Uterus (tissue), 4 donors: Measurements from ENCODE around the gene ORC5. TPM values are rescaled to one million over a fixed set of nuclear protein-coding genes. Genes with fewer than 3 reads are reported as not detected.

Experiments used
- DNase-seq, 2 donors: peaks; one replicate each; pipeline ENCODE4 v3.0.0-alpha.2; 2019 to 2020
- H3K27ac ChIP-seq, 2 donors: fragments of 200-600 bp; sonication (generic); 1 replicate in 1 of 2; 2 replicates in 1 of 2; pipeline ENCODE4 v1.5.1; 2016 to 2018
- H3K27me3 ChIP-seq, 2 donors: fragments of 200-600 bp; sonication (generic); one replicate each; pipeline ENCODE4 v1.5.1; 2018 to 2019; ENCODE audit warnings: control low read depth in 1 of 2
- H3K36me3 ChIP-seq, 2 donors: fragments of 200-600 bp; sonication (generic); one replicate each; pipeline ENCODE4 v1.5.1; 2019; ENCODE audit warnings: control low read depth in 1 of 2
- H3K4me1 ChIP-seq, 2 donors: fragments of 200-600 bp; sonication (generic); one replicate each; pipeline ENCODE4 v1.5.1; 2018 to 2019; ENCODE audit warnings: control low read depth in 1 of 2
- H3K4me3 ChIP-seq, 2 donors: fragments of 200-600 bp; sonication (generic); 1 replicate in 1 of 2; 2 replicates in 1 of 2; pipeline ENCODE4 v1.5.1; 2018 to 2019; ENCODE audit warnings: mild to moderate bottlenecking in 1 of 2
- H3K9me3 ChIP-seq, 2 donors: fragments of 200-600 bp; sonication (generic); one replicate each; pipeline ENCODE4 v1.5.1; 2019; ENCODE audit warnings: control low read depth in 1 of 2
- POLR2A ChIP-seq, 2 donors: fragments of 450-650 bp; IDR thresholded peaks; one replicate each; pipeline ENCODE4 v1.6.1; 2016; ENCODE audit warnings: antibody characterized with exemption in 2 of 2, mild to moderate bottlenecking in 1 of 2, moderate library complexity in 1 of 2
- intact Hi-C: fragments of 100-400 bp; cut with DNase I; formaldehyde crosslinking; loops from one replicate; pipeline ENCODE4 v1.15.1; 2023; ENCODE audit warnings: low total_unique reads
- total RNA-seq, 4 donors: library from RNA; depleted of rRNA in 3 of 4; stranded (reverse); fragments of >200 nt in 3 of 4; gene quantifications; one replicate each; pipeline versions ENCODE4 v1.1.0 to v1.2.4, GENCODE V29; 2014 to 2023
- TF ChIP-seq, protein P1 (sequence below), 4 experiments: fragments of 200-600 bp in 2 of 4; fragments of 450-650 bp in 2 of 4; sonication (generic) in 2 of 4; IDR thresholded peaks; one replicate each; pipeline ENCODE4 v1.5.1; 2016 to 2019; ENCODE audit warnings: antibody characterized with exemption in 4 of 4, mild to moderate bottlenecking in 2 of 4, moderate library complexity in 1 of 4
- donor health status: DM: yes; HTN: yes; CAD: no.

Gene ORC5
- total RNA-seq, 4 donors from 2014 or later, result 18.5 to 61.9 (median 31.9) TPM

DNA sequence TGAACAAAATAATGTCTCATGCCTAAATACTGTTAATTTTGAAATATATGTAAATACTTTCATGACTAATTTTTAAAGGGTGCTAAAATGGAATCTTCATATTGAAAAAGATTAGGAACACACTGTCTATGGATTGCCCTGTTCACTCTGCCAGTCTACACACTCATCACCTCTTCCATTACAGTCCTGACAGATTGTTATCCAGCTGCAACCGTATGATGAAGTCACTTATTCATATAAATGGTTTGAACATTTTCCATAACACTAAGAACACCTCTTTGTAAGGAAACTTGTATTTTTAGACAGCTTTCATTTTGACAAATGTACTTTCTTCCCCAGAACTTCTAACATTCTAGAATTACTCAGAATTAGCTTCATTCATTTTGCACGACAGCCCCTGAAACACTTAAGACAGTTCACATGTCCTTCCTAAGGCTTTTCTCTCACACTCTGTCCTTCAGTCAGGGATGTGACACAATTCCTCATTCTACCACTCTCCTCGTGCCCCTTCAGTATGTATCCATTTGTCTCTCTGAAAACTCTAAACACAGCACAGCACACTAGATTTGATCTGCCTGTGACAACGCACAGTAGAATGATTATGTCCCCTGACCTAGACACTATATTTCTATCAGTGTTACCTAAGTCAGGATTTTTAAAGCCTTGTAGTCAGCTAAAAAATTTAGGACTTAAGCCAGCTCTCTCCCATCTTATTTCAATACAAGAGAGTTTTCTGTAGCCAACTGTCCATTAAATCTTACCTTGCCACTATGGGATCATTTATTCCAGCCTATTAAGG, 71.9 kb downstream of the ORC5 start:
- TF ChIP-seq POLR2A (IDR thresholded peaks at IDR 0.05), result no peak
- TF ChIP-seq, protein P1, sequence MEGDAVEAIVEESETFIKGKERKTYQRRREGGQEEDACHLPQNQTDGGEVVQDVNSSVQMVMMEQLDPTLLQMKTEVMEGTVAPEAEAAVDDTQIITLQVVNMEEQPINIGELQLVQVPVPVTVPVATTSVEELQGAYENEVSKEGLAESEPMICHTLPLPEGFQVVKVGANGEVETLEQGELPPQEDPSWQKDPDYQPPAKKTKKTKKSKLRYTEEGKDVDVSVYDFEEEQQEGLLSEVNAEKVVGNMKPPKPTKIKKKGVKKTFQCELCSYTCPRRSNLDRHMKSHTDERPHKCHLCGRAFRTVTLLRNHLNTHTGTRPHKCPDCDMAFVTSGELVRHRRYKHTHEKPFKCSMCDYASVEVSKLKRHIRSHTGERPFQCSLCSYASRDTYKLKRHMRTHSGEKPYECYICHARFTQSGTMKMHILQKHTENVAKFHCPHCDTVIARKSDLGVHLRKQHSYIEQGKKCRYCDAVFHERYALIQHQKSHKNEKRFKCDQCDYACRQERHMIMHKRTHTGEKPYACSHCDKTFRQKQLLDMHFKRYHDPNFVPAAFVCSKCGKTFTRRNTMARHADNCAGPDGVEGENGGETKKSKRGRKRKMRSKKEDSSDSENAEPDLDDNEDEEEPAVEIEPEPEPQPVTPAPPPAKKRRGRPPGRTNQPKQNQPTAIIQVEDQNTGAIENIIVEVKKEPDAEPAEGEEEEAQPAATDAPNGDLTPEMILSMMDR (IDR thresholded peaks at IDR 0.05), result no peak
- no peak overlapping the region for H3K27ac ChIP-seq
- H3K4me1 ChIP-seq, result no peaks in the 10 kb centered on the region
- H3K36me3 ChIP-seq, result no peaks in the 10 kb centered on the region
- no peaks in the 10 kb centered on the region for H3K9me3 ChIP-seq
- DNase-seq, result no peak
- intact Hi-C loops, result no loop called here
- no peak overlapping the region for H3K4me3 ChIP-seq
- no peaks in the 10 kb centered on the region for H3K27me3 ChIP-seq

GRCh38 chr7:104133238-104133637, 74.6 kb downstream of the ORC5 start:
- H3K4me3 ChIP-seq, result no peak overlapping the region
- H3K4me1 ChIP-seq, result no peaks in the 10 kb centered on the region
- no peaks in the 10 kb centered on the region for H3K27me3 ChIP-seq
- H3K36me3 ChIP-seq, result no peaks in the 10 kb centered on the region
- no peak for DNase-seq
- TF ChIP-seq, protein P1 (IDR thresholded peaks at IDR 0.05), result no peak
- no peak for TF ChIP-seq POLR2A (IDR thresholded peaks at IDR 0.05)
- H3K27ac ChIP-seq, result no peak overlapping the region
- H3K9me3 ChIP-seq, result no peaks in the 10 kb centered on the region
- intact Hi-C loops, result no loop called here

DNA sequence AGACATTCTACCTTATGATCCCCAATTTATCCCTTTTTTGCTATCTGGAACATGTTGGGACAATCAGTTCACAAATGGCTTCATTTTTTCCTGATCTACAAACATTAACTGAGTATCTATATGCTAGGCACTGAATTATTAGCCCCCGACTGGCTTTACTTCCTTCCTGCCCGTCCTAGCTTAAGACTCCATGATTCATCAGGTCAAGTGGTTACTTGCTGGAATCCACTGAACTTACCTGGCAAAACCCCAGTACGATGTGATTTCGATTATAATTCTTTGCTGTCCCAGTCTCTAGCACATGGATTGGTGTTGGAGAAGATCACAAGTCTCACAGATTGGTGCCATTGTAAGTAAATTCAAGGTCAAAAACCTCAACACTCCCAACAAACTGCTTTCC, 77.1 kb downstream of the ORC5 start:
- no peak for DNase-seq
- no peak for TF ChIP-seq POLR2A (IDR thresholded peaks at IDR 0.05)
- TF ChIP-seq, protein P1 (IDR thresholded peaks at IDR 0.05), result no peak
- Histone ChIP-seq H3K27ac (no peak overlapping the region), H3K36me3 (no peaks in the 10 kb centered on the region), H3K9me3 (no peaks in the 10 kb centered on the region), H3K4me1 (no peaks in the 10 kb centered on the region), H3K27me3 (no peaks in the 10 kb centered on the region), H3K4me3 (no peak overlapping the region)
- intact Hi-C loops, result no loop called here

DNA sequence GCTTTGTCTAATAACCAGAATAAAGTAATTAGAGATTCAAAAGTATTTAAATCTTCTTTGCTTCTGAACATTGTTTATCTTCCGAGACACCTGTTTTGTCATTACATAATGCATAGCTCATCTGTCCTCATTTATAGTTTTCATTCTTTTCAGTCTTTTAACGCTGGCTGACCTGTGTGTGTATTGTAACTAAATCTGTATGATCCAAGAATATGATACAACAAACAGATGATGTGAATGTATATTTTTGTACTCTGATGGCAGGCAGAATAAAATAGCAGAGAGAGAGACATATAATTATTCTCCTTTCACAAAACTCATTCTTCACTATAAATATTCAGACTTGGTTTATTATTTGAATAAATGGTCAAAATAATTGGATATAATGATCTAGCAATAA, 80.6 kb downstream of the ORC5 start:
- H3K36me3 ChIP-seq, result no peaks in the 10 kb centered on the region
- no peak for DNase-seq
- no peak overlapping the region for H3K4me3 ChIP-seq
- no peak overlapping the region for H3K27ac ChIP-seq
- TF ChIP-seq, protein P1 (IDR thresholded peaks at IDR 0.05), result no peak
- TF ChIP-seq POLR2A (IDR thresholded peaks at IDR 0.05), result no peak
- no peaks in the 10 kb centered on the region for H3K4me1 ChIP-seq
- H3K9me3 ChIP-seq, result no peaks in the 10 kb centered on the region
- intact Hi-C loops, result no loop called here
- H3K27me3 ChIP-seq, result no peaks in the 10 kb centered on the region

DNA sequence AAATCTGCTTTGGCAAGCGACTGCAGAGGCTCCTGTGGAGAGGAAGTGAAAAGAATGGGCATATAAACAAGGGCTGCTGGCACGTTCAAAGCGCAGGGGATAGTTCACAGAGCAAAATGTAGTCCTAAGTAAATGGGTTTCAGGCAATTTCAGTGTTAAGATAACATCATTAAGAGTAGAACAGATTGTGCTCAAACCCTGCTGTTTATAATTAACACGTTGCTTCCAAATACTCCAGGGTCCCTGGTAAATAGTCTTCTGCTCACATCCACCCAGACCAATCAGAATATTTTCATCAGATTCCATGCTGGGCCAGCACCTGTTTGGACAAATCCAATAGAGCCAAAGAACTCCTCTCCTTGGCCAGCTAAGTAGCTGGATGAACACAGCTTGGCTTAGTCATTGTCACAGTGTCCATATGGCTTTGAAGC, 81.4 kb downstream of the ORC5 start:
- TF ChIP-seq, protein P1 (IDR thresholded peaks at IDR 0.05), result no peak
- TF ChIP-seq POLR2A (IDR thresholded peaks at IDR 0.05), result no peak
- H3K4me1 ChIP-seq, result no peaks in the 10 kb centered on the region
- intact Hi-C loops, result no loop called here
- H3K4me3 ChIP-seq, result no peak overlapping the region
- H3K27me3 ChIP-seq, result no peaks in the 10 kb centered on the region
- no peaks in the 10 kb centered on the region for H3K9me3 ChIP-seq
- H3K36me3 ChIP-seq, result no peaks in the 10 kb centered on the region
- H3K27ac ChIP-seq, result no peak overlapping the region
- DNase-seq, result no peak
